ENCODE results near the gene MICALL1. TPM values are rescaled to one million over a fixed set of nuclear protein-coding genes. Genes with fewer than 3 reads are reported as not detected.
A peak's percentile ranks its signal among the peaks of the same experiment; 100 is the strongest.

MICALL1 gene
- total RNA-seq, 4 donors from 2014 or later, result 10.7 to 34.5 (median 20.4) TPM

DNA sequence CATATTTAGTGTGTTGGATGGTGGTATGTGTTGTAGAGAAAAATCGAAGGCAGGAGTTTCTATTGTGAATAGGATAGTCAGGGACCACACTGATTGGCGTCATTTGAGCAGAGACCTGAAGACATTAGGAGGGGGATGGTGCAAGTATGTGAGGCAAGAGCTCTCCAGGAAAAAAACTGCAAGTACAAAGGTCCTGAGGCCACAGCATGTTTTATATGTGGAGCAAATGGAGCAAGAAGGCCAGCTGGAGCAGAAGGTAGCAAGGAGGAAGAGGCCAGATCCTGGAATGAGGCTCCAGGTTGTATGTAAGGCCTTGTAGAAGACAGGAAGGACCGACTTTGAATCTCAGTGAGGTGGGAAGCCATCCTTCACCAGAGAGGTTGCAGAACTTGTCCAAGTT lies 14.2 kb upstream of the MICALL1 start:
- Histone ChIP-seq H3K27me3 (no peaks in the 10 kb centered on the region), H3K4me3 (no peak overlapping the region), H3K36me3 (peaks cover 0 to 49% (median 6%) of the 10 kb centered on the region in 3 donors), H3K27ac (peak overlapping the region in 2 of 4 donors; percentile 70 to 87), H3K9me3 (no peaks in the 10 kb centered on the region), H3K4me1 (peaks cover 0 to 68% (median 46%) of the 10 kb centered on the region in 4 donors)
- DNase-seq (ENCODE audit: low spot score in 2 of 2), result no peak
- TF ChIP-seq EP300 (IDR thresholded peaks at IDR 0.05) (no peak), POLR2A (IDR thresholded peaks at IDR 0.05) (no peak)
- TF ChIP-seq, protein P1, sequence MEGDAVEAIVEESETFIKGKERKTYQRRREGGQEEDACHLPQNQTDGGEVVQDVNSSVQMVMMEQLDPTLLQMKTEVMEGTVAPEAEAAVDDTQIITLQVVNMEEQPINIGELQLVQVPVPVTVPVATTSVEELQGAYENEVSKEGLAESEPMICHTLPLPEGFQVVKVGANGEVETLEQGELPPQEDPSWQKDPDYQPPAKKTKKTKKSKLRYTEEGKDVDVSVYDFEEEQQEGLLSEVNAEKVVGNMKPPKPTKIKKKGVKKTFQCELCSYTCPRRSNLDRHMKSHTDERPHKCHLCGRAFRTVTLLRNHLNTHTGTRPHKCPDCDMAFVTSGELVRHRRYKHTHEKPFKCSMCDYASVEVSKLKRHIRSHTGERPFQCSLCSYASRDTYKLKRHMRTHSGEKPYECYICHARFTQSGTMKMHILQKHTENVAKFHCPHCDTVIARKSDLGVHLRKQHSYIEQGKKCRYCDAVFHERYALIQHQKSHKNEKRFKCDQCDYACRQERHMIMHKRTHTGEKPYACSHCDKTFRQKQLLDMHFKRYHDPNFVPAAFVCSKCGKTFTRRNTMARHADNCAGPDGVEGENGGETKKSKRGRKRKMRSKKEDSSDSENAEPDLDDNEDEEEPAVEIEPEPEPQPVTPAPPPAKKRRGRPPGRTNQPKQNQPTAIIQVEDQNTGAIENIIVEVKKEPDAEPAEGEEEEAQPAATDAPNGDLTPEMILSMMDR (IDR thresholded peaks at IDR 0.05), result no peak
- WGBS, 2 donors, result 85 to 96% methylated on average over 3 of the region's 3 CpGs

DNA sequence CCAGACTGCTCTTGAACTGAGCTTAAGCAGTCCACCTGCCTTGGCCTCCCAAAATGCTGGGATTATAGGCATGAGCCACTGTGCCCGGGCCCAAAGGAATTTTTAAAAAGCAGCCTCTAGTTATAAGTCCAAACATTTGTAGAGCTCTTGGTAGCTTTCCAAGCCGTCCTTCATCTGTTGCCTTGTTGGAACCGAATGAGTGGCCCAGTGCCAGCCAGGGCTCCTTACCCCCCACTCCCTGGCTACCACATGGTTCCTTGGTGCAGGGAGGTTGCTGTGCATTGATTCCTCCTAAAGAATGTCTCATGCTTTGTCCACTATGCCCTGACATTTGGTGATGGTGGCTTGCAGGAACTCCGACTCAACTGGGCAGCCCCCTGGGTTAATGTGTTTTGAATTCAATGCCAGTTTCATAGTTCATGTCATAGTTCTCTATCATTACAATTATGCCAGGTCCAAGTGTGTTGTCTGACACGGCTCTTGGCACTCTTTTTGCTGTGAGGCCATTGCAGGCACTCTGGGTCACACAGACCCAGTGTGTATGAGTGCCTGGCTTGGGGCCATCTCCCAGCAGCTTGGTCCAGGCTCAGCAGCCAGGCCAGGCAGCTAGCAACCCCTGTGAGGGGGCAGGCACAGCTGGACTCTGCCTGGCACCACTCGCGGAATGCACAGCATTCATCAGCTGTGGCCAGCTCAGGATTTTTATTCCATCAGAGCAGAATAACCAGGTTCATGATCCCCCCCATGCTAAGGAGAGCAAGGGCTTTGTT lies 13.3 kb upstream of the MICALL1 start:
- TF ChIP-seq, protein P1 (IDR thresholded peaks at IDR 0.05), result no peak
- TF ChIP-seq EP300 (IDR thresholded peaks at IDR 0.05), result peak in 1 of 2 donors; percentile 66
- no peak for TF ChIP-seq POLR2A (IDR thresholded peaks at IDR 0.05)
- Histone ChIP-seq H3K27me3 (no peaks in the 10 kb centered on the region), H3K9me3 (no peaks in the 10 kb centered on the region), H3K4me1 (peaks cover 0 to 68% (median 47%) of the 10 kb centered on the region in 4 donors), H3K36me3 (peaks cover 0 to 40% (median 6%) of the 10 kb centered on the region in 3 donors), H3K4me3 (no peak overlapping the region), H3K27ac (peak overlapping the region in 3 of 4 donors; percentile 55 to 87 (median 70))
- DNase-seq (ENCODE audit: low spot score in 2 of 2), result peak in 1 of 2 donors; percentile 19
- WGBS, 2 donors, result 38 to 50% methylated on average over 7 of the region's 7 CpGs

DNA sequence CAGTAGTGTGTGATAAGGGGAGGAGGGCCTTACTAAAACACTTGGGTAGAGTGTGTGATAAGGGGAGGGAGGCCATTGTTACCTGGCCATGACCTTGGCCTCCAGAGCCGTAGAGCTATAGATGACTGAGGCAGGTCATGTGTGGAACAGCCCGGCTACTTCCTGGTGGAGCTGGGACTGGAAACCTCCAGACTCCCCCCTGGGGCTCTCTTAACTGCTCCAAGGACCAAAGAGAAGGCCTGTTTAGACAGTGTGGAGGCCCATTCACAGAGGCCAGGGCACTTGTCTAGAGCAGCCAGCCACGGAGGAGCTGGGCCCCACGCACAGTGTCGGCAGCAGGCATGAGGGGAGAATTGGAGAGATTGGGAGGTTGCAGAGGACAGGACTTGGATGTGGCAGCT lies 12.5 kb upstream of the MICALL1 start:
- TF ChIP-seq POLR2A (IDR thresholded peaks at IDR 0.05), result no peak
- TF ChIP-seq, protein P1 (IDR thresholded peaks at IDR 0.05), result no peak
- no peak for TF ChIP-seq EP300 (IDR thresholded peaks at IDR 0.05)
- no peak for DNase-seq (ENCODE audit: low spot score in 2 of 2)
- peak overlapping the region in 3 of 4 donors; percentile 55 to 87 (median 70) for H3K27ac ChIP-seq
- whole genome bisulfite sequencing, 2 donors, result 44 to 57% methylated on average over 5 of the region's 5 CpGs
- no peak overlapping the region for H3K4me3 ChIP-seq
- H3K36me3 ChIP-seq, result peaks cover 0 to 32% (median 6%) of the 10 kb centered on the region in 3 donors
- peaks cover 0 to 69% (median 52%) of the 10 kb centered on the region in 4 donors for H3K4me1 ChIP-seq
- H3K9me3 ChIP-seq, result no peaks in the 10 kb centered on the region
- no peaks in the 10 kb centered on the region for H3K27me3 ChIP-seq

DNA sequence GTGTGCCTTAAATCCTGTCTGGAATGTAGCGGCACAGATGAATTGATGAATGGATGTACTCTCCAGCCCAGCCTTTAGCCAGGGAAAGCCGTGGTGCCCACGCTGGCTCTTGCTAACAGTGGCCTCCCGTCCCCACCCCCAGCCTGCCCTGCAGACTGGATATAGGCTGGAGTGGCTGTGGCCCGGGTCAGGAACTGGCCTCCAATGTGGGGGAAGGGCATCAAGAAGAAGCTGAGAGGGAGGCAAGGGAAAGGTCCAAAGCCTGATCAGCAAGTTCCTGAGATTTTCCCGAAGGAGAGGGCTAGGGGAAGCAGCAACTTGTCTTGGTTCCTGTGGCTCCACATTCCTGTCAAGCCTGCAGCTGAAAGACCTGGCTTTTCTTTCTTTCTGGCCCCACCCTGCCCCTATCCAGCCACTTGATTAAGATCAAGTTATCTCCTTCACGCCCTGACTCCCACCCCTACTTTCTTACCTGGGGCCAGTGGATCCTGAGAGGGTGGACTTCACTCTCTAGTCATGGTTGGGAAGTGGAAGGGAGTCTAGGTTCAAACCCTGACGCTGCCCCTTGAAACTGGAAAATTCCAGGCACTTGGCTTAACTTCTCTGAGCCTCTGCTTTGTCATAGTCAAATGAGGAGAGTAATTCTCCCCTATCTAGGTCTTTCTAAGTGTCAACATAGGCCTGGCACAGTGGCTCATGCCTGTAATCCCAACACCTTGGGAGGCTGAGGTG lies 11.0 kb upstream of the MICALL1 start:
- Histone ChIP-seq H3K4me1 (peaks cover 0 to 77% (median 57%) of the 10 kb centered on the region in 4 donors), H3K27me3 (no peaks in the 10 kb centered on the region), H3K9me3 (no peaks in the 10 kb centered on the region), H3K27ac (peak overlapping the region in 3 of 4 donors; percentile 70 to 87 (median 79)), H3K36me3 (peaks cover 0 to 17% (median 0%) of the 10 kb centered on the region in 3 donors), H3K4me3 (no peak overlapping the region)
- no peak for TF ChIP-seq POLR2A (IDR thresholded peaks at IDR 0.05)
- TF ChIP-seq EP300 (IDR thresholded peaks at IDR 0.05), result no peak
- TF ChIP-seq, protein P1 (IDR thresholded peaks at IDR 0.05), result no peak
- WGBS, 2 donors, result 38 to 58% methylated on average over 8 of the region's 8 CpGs
- no peak for DNase-seq (ENCODE audit: low spot score in 2 of 2)
